H1 (cell line): Measurements from ENCODE around the gene USE1. TPM values are rescaled to one million over a fixed set of nuclear protein-coding genes. Genes with fewer than 3 reads are reported as not detected.

ENCODE experiments used
- CHD2 ChIP-seq: IDR thresholded peaks from 2 replicates; pipeline ENCODE4 v1.6.1; 2012; ENCODE audit warnings: low read length, improper control_type of control experiment
- CHD7 ChIP-seq: fragments of 300-600 bp; sonication (generic); IDR thresholded peaks from 2 replicates; pipeline ENCODE4 v1.7.1; 2012; ENCODE audit warnings: low read length, moderate library complexity, mild to moderate bottlenecking, inconsistent platforms; ENCODE audit not compliant: insufficient replicate concordance
- EGR1 ChIP-seq: IDR thresholded peaks from 2 replicates; pipeline ENCODE4 v1.6.1; 2011; ENCODE audit warnings: low read depth, low read length, borderline replicate concordance
- GTF2F1 ChIP-seq: IDR thresholded peaks from 2 replicates; pipeline ENCODE4 v1.6.1; 2012; ENCODE audit warnings: low read depth, low read length, improper control_type of control experiment, borderline replicate concordance
- PHF8 ChIP-seq: fragments of 200-600 bp; sonication (generic); conservative IDR thresholded peaks from 2 replicates; pipeline ENCODE4 v1.7.1; 2012; ENCODE audit warnings: low read depth, mild to moderate bottlenecking, inconsistent platforms, low read length, moderate library complexity
- POLR2A ChIP-seq, 2 experiments: IDR thresholded peaks; 1 replicate in 1 of 2; 2 replicates in 1 of 2; pipeline ENCODE4 v1.6.1; 2011; ENCODE audit warnings: low read depth in 2 of 2, low read length in 2 of 2, mild to moderate bottlenecking in 2 of 2; ENCODE audit errors: control extremely low read depth in 1 of 2
- SAP30 ChIP-seq: fragments of 300-600 bp; sonication (generic); IDR thresholded peaks from 2 replicates; pipeline ENCODE4 v1.7.1; 2012; ENCODE audit warnings: low read length, moderate library complexity, mild to moderate bottlenecking, inconsistent platforms; ENCODE audit not compliant: insufficient read depth, insufficient replicate concordance
- SIX5 ChIP-seq: IDR thresholded peaks from 2 replicates; pipeline ENCODE4 v1.6.1; 2011; ENCODE audit warnings: mild to moderate bottlenecking, low read depth, low read length
- SP2 ChIP-seq: IDR thresholded peaks from 2 replicates; pipeline ENCODE4 v1.6.1; 2012; ENCODE audit warnings: mild to moderate bottlenecking, low read length, inconsistent platforms
- SRF ChIP-seq: IDR thresholded peaks from 2 replicates; pipeline ENCODE4 v1.6.1; 2011; ENCODE audit warnings: mild to moderate bottlenecking, low read depth, low read length, moderate library complexity
- TAF1 ChIP-seq: IDR thresholded peaks from 2 replicates; pipeline ENCODE4 v1.6.1; 2011; ENCODE audit warnings: mild to moderate bottlenecking, low read depth, low read length
- polyA plus RNA-seq, 7 experiments: library from polyadenylated mRNA; depleted of rRNA in 3 of 7; stranded (reverse) in 5 of 7; unstranded in 2 of 7; fragments of >200 nt in 5 of 7; fragments of 200-250 nt in 2 of 7; gene quantifications; 1 replicate in 5 of 7; 2 replicates in 1 of 7; 4 replicates in 1 of 7; pipeline versions ENCODE4 v1.2.1 to v1.2.3, GENCODE V29; 2011 to 2013; ENCODE audit warnings: missing spikeins in 2 of 7, mixed read lengths in 2 of 7
- total RNA-seq: library from RNA; stranded (reverse); fragmentation: NEBNext Ultra II Directional; extraction: Animal tissue kit (Norgen Biotek cat#: 25700); gene quantifications from 2 replicates; pipeline ENCODE4 v1.2.1, GENCODE V29; 2021

The USE1 gene
- total and polyA plus RNA-seq, 2 of the 8 experiments (the other 6 are each of a cell fraction or from before 2014, with no cell fraction given), result 8.7 to 13.9 TPM

DNA sequence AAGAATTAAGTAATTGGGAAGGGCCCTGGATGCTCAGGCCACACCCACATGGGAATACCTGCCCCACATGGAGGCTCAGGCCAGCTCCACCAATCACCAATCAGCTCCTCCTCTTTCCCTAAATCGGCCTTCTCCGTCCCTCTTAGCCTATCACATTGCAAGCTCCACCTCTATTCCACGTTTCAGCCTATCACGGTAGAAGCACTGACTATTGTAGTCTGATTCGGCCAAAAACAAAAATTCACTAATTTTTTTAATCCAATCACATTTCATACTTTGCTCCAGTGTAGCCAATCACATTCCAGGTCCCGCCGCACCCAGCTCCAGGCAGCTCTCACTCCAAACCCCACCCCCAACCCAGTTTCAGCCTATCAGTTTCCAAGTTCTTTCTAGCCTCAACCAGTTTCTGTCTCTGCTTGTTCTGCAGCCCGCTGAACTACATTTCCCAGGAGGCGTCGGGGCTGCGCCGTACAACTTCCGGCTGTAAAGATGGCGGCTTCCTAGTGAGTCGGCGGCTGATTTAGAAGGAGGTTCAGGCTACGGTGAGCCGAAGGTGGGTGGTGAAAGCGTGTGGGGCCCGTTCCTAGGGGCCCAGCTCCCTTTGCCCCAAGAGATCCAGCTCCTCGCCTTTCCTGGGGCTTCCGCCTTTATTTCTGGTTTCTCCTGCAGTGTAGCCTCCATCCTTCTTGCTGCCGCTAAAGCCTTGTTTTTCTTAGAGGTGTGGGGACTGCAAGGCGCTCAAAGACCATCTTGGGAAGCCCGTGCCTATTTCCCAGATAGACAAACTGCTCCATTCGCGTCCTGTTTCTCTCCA lies 52.0 kb downstream of the USE1 start, which contains the start of gene BABAM1 (continued):
- TF ChIP-seq CHD7 (no peak), SP2 (peak; percentile 44; the same call in 1 of the 2 replicates), TAF1 (peak; percentile 97), SIX5 (peak; percentile 85), SAP30 (peak; percentile 61), CHD2 (peak; percentile 88), POLR2A (IDR thresholded peaks at IDR 0.05; ENCODE audit: control extremely low read depth in 1 of 2, low read depth in 2 of 2, low read length in 2 of 2) (peak; percentile 50 to 94), PHF8 (peak; percentile 69), EGR1 (no peak), GTF2F1 (no peak), SRF (peak; percentile 35; the same call in 1 of the 2 replicates)
